CD4-positive, alpha-beta T cell treated with Interleukin-2 at 100 ng/mL for 4 hours (primary cell): Measurements from ENCODE around the gene SNCB.
A peak's percentile ranks its signal among the peaks of the same experiment; 100 is the strongest.
"Not testable (repeated sequence)": the region's sequence is repeated elsewhere in the genome, so short reads cannot be mapped to it uniquely, and the experiment has no call there.

Source experiments
- DNase-seq: peaks from one replicate; pipeline ENCODE4 v3.0.0-alpha.2; 2020; ENCODE audit warnings: low spot score

The SNCB gene

DNA sequence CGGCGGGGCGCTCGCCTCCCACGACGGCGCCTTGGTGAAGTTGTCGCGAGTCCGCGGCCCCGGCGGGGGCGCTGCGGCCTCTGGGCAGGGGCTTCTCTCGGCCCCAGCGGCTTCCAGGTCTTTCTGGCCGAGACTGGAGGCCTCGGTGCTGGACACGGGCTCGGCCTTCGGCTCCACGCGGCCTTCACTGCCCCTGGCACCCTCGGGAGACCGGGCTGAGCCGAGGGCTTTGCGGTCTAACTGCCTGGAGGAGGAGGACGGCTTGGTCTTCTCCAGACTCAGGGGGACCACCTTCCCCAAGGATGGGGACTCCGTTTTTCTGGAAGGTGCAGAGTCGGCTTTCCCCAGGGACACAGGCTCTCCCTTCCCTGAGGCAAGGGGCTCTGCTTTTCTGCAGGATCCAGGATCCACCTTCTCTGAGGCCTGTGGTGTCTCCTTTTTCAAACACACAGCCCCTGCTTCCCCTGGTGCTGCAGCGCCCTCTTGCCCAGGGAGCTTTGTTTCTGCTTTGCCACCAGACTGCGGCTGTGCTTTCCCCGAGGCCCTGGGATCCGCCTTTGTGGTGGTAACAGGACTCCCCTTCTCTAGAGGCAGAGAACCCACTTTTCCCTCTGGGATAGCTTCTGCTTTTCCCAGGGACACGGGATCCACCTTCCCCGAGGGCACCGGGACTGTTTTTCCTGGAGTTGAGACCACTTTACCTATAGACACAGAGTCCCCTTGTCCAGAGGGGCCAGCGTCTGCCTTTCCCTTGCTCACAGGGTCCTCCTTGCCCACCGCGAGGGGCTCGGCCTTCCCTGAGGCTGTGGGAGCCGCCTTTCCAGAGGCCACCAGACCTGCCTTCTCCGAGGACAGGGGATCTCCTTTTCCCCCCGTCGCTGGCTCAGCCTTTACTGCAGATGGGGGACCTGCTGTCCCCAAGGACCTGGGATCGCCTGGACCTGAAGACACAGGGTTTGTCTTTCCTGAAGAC lies 32.6 kb downstream of the SNCB start:
- no peak for DNase-seq

DNA sequence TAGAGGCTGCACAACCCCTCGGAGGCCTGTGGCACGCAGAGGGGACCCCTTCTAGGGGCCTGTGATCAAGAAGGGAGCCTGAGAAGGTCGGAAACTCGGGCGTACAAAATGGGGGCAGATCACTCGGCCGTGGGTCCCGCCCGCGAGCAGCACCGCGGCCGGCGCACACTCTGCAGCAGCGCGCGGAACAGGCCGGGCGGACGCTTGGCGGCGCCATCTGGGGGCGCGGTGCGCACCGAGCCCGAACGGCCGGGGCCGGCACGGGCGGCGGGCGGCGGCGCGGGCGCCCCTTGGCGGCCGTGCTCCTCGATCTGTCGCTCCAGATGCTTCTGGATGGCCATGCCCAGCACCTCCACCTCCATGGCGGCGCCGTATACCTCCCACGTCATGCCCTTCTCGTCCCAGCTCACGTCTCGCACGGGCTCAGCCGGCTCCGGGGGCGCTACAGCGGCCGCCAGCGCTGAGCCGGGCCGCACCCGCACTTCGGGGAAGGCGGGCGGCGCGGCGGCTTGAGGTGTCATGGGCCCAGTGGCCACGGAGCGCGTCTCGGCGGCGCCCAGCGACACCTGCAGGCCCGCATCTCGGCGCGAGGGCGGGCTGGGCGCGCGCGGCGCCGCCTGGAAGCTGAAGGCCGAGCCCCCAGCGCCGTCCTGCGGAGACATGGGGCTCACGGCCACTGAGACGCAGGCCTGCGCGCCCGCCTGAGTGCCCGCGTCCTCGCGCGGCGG lies 33.5 kb downstream of the SNCB start:
- DNase-seq = peak; percentile 74

GRCh38 chr5:176596069-176596644 lies 34.2 kb downstream of the SNCB start:
- no peak for DNase-seq

- DNase-seq = no peak
These were observed 34.9 kb downstream of the SNCB start for GRCh38 chr5:176595386-176595943.

DNA sequence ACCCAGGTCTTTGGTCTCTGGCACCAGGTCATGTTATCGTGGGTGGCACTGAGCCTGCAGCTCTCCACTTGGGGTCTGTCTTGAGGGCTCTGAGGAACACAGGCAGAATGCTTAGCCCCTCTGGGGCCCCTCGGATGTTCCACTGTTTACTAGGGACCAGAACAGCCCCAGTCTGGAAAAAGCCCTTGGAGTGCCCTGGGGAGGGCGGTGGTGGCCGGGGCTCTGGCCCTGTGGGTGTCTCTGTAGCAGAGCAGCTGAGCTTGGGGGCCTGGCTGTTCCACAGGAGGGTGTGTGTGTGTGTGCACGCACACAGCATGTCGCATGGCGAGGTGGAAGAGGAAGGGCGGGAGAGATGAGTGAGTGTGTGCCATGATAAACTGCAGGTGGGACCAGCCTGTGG lies 35.8 kb downstream of the SNCB start:
- no peak for DNase-seq

- no peak for DNase-seq
These were observed 37.0 kb downstream of the SNCB start for GRCh38 chr5:176593273-176593869.

DNA sequence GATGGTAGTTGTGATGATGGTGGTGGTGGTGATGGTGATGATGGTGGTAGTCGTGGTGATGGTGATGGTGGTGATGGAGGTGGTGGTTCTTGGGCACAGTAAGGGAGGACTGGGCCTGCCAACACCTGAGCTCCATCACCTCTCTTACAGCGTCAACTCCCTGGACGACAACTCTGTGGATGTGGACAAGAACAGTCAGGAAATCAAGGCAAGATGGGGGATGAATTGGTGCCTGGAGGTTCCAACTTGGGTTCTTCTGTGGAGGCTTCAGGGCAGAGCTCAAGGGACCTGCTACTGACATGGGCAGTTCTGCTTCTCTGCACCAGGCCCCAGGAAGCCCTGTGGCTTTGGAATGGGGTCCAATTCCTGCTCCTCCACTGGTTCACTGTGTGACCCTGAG lies 37.8 kb downstream of the SNCB start:
- DNase-seq = no peak

DNA sequence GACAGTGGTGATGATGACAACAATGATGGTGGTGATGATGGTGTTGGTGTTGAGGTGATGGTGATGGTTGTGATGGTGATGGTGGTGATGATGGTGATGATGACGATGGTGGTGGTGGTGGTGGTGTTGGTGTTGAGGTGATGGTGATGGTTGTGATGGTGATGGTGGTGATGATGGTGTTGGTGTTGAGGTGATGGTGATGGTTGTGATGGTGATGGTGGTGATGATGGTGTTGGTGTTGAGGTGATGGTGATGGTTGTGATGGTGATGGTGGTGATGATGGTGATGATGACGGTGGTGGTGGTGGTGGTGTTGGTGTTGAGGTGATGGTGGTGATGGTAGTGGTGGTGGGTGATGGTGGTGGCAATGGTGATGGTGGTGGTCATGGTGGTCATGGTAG lies 38.7 kb downstream of the SNCB start:
- DNase-seq = not testable (repeated sequence)

DNA sequence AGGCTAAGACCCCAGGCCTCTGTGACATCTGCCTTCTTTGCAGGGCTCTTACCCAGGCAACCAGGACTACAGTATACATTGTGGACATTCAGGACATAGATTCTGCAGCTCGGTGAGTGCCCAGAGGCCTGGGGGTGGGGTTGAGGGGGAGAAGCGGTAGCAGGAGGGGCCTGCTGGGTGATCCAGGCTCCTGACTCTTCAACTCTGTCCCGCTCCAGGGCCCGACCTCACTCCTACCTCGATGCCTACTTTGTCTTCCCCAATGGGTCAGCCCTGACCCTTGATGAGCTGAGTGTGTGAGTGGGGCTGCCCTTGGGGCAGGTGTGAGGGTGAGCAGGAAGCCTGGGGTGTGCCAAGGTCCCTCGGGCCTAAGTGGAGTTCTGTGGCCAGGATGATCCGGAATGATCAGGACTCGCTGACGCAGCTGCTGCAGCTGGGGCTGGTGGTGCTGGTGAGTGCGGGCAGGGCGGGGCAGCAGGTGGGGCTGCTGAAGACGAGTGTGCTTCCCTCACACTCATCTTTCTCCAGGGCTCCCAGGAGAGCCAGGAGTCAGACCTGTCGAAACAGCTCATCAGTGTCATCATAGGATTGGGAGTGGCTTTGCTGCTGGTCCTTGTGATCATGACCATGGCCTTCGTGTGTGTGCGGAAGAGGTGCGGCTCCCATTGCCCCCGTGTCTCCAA lies 40.2 kb downstream of the SNCB start:
- no peak for DNase-seq

DNA sequence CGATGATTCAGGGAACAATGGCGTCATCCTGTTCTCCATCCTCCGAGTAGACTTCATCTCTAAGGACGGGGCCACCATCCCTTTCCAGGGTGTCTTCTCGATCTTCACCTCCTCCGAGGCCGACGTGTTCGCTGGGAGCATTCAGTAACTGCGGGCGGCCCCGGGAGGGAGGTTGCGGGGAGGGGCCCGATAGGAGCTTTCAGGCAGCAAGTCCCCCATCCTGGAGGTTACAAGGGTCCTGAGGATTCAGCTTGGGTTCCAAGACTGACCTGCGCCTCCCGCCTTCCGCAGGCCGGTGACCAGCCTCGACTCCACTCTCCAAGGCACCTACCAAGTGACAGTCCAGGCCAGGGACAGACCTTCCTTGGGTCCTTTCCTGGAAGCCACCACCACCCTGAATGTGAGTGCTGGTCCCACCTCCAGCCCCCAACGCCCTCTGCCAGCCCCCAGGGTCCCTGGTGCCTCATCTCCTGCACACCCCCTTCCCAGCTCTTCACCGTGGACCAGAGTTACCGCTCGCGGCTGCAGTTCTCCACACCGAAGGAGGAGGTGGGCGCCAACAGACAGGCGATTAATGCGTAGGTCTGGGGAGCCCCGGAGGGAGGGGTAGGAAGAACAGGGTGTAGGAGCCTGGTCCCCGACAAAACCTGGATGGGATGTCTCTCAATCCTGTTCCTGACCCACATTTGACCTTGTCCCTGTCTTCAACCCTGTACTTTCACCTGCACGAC lies 41.1 kb downstream of the SNCB start:
- DNase-seq = no peak

GRCh38 chr5:176588297-176588696 lies 42.0 kb downstream of the SNCB start:
- DNase-seq = no peak

- DNase-seq = no peak
These were observed 42.9 kb downstream of the SNCB start for GRCh38 chr5:176587398-176587797.

DNA sequence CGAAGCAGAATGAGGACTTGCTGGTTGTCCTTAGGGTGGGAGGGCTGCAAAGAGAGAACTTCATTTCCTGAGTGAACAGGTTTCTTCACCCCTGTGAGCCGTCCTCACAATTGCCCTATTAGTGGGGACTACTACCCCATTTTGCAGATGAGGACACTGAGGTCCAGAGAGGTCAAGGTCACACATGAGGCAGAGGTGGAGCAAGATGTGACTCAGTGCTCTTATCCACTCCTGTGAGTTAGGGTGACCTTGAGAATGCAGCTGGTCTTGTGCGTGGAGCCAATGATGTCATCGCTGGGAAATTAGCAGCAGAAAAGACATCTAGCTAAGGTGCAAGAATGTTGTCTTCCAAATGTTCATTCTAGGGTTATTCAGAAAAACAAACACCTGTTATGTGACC lies 47.3 kb downstream of the SNCB start:
- no peak for DNase-seq

DNA sequence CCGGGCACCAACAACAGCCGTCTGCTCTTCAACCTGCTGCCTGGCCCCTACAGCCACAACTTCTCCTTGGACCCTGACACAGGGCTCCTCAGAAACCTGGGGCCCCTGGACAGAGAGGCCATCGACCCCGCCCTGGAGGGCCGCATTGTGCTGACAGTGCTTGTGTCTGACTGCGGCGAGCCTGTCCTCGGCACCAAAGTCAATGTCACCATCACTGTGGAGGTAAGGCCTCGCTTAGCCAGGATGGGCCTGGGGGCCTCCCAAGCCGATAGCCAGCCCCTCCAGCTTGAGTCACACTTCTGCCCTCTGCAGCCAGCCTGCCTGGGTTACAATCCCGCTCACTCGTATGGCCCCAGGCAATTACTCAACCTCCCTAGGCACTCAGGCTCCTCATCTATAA lies 49.0 kb downstream of the SNCB start:
- DNase-seq = no peak

DNA sequence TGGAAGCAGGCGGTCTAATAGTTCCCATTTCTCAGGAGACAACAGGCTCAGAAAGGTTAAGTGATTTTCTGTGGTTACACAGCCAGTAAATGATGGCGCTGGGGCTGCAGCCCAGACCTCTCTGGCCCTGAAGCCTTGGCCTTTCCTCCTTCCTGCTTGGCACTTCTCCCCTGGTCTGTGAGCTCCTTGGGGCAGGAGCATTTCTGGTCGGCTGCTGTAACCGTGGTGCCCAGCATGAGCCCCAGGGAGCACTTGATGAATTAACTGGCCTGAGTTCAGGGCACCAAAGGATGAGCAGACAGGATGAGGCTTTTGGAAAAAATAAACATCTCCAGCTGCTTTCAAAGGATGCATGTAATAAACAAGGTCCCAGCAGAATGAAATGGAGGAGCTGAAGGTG lies 51.0 kb downstream of the SNCB start:
- DNase-seq = no peak

DNA sequence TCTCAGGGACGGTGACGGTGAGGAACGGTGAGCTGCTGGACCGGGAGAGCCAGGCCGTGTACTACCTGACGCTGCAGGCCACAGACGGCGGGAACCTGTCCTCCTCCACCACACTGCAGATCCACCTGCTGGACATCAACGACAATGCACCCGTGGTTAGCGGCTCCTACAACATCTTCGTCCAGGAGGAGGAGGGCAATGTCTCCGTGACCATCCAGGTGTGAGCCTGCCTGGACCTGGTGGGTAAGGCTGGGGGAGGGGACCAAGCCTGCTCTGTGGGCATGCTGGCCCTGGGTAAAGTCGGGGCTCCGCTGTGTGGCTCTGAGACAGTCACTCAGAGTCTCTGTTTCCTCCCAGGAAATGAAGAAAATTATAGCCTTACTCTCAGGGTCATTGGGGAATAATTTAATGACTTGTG lies 51.9 kb downstream of the SNCB start:
- DNase-seq = peak; percentile 37

GRCh38 chr5:176577312-176578176 lies 52.8 kb downstream of the SNCB start:
- no peak for DNase-seq

DNA sequence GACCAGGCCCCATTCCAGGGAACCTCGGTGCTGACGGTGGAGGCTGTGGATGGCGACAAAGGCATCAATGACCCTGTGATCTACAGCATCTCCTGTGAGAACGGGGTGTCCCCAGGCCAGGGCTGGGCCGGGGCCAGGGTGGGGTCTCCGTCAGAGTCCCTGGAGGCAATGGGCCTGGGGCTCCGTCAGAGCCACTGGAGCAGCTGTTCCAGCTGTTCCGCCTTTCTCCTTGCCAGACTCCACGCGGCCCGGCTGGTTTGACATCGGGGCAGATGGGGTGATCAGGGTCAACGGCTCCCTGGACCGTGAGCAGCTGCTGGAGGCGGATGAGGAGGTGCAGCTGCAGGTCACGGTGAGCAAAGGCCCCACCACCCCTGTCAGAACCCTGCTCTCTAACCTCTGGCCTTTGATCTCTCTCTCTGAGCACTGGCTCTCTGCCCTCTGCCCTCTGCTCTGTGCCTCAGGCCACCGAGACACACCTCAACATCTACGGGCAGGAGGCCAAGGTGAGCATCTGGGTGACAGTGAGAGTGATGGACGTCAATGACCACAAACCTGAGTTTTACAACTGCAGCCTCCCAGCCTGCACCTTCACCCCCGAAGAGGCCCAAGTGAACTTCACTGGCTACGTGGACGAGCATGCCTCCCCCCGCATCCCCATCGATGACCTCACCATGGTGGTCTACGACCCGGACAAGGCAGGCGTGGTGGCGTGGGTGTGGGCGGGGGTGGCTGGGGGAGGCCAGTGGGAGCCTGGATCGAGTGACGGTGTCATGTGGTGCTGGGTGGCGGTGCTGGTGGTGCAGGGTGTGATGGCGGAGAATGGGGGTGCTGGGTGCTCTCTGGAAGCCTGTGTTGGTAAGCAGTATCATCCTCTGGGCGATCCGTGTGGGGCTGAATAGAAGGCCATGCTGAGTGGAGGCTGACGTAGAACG lies 54.6 kb downstream of the SNCB start:
- DNase-seq = no peak

DNA sequence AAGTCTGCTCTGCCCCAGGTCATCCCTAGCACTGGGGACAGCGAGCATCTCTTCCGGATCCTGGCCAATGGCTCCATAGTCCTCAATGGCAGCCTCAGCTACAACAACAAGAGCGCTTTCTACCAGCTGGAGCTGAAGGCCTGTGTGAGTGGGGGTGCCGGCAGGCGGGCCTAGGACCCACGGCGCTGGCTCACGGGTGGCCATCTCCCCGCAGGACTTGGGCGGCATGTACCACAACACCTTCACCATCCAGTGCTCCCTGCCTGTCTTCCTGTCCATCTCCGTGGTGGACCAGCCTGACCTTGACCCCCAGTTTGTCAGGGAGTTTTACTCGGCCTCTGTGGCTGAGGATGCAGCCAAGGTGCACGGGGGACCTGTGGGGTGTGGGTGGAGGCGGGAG lies 55.3 kb downstream of the SNCB start:
- DNase-seq = no peak
